Astrocyte (in vitro differentiated cells and primary cell): ENCODE results near the gene SREBF1. TPM values are rescaled to one million over a fixed set of nuclear protein-coding genes. Genes with fewer than 3 reads are reported as not detected.

Experiments
- DNase-seq: peaks from one replicate; pipeline ENCODE4 v3.0.0-alpha.2; 2010; ENCODE audit warnings: low read depth
- FAIRE-seq: peaks from 2 replicates; lab custom pipeline; 2011; peaks lifted over from hg19 to GRCh38; lab: Jason Lieb, UNC
- H2AFZ ChIP-seq: 2 replicates; pipeline ENCODE4 v1.6.0; 2012; ENCODE audit warnings: low read depth, low read length, inconsistent platforms
- H3K27ac ChIP-seq: 2 replicates; pipeline ENCODE4 v1.5.1; 2011; ENCODE audit warnings: low read depth, low read length, inconsistent platforms
- H3K27me3 ChIP-seq: 2 replicates; pipeline ENCODE4 v1.6.0; 2011; ENCODE audit warnings: low read length, inconsistent platforms; ENCODE audit not compliant: insufficient read depth
- H3K36me3 ChIP-seq: 2 replicates; pipeline ENCODE4 v1.5.1; 2011; ENCODE audit warnings: low read length, inconsistent platforms; ENCODE audit not compliant: insufficient read depth
- H3K4me1 ChIP-seq: 2 replicates; pipeline ENCODE4 v1.5.1; 2011; ENCODE audit warnings: low read length, inconsistent platforms; ENCODE audit not compliant: insufficient read depth
- H3K4me2 ChIP-seq: 2 replicates; pipeline ENCODE4 v1.6.0; 2012; ENCODE audit warnings: low read length, inconsistent platforms
- H3K4me3 ChIP-seq: 2 replicates; pipeline ENCODE4 v1.5.1; 2011; ENCODE audit warnings: low read depth, mild to moderate bottlenecking, low read length, inconsistent platforms; ENCODE audit not compliant: insufficient read depth
- H3K79me2 ChIP-seq: 2 replicates; pipeline ENCODE4 v1.6.0; 2012; ENCODE audit warnings: mild to moderate bottlenecking, low read length, inconsistent platforms; ENCODE audit not compliant: insufficient read depth
- H3K9ac ChIP-seq: 2 replicates; pipeline ENCODE4 v1.6.0; 2012; ENCODE audit warnings: mild to moderate bottlenecking, low read length, inconsistent platforms
- H3K9me3 ChIP-seq: 2 replicates; pipeline ENCODE4 v1.5.1; 2012; ENCODE audit warnings: low read depth, mild to moderate bottlenecking, low read length, inconsistent platforms; ENCODE audit not compliant: insufficient read depth
- H4K20me1 ChIP-seq: 2 replicates; pipeline ENCODE4 v1.6.0; 2012; ENCODE audit warnings: low read length, inconsistent platforms; ENCODE audit not compliant: insufficient read depth
- H3K27ac Mint-ChIP-seq: one replicate; pipeline ENCODE4 v1.8.0; 2021; ENCODE audit warnings: mild to moderate bottlenecking, mixed read lengths; ENCODE audit not compliant: unreplicated experiment
- H3K27me3 Mint-ChIP-seq: one replicate; pipeline ENCODE4 v1.8.0; 2021; ENCODE audit warnings: low read depth, mixed read lengths; ENCODE audit not compliant: unreplicated experiment
- H3K36me3 Mint-ChIP-seq: one replicate; pipeline ENCODE4 v1.8.0; 2021; ENCODE audit warnings: low read depth, mixed read lengths; ENCODE audit not compliant: unreplicated experiment
- H3K4me1 Mint-ChIP-seq: one replicate; pipeline ENCODE4 v1.8.0; 2021; ENCODE audit warnings: low read depth, mixed read lengths; ENCODE audit not compliant: unreplicated experiment
- H3K4me3 Mint-ChIP-seq: one replicate; pipeline ENCODE4 v1.8.0; 2021; ENCODE audit warnings: mild to moderate bottlenecking, moderate library complexity, mixed read lengths; ENCODE audit not compliant: unreplicated experiment
- H3K9me3 Mint-ChIP-seq: one replicate; pipeline ENCODE4 v1.8.0; 2021; ENCODE audit warnings: mild to moderate bottlenecking, mixed read lengths; ENCODE audit not compliant: unreplicated experiment
- EZH2 ChIP-seq: IDR thresholded peaks from 2 replicates; pipeline ENCODE4 v1.6.1; 2012; ENCODE audit warnings: mild to moderate bottlenecking, low read length, inconsistent platforms; ENCODE audit not compliant: insufficient read depth
- total RNA-seq: library from RNA; stranded (reverse); gene quantifications from 2 replicates; pipeline ENCODE4 v1.2.1, GENCODE V29; 2021
- TF ChIP-seq, protein P1 (sequence below): IDR thresholded peaks from 2 replicates; pipeline ENCODE4 v1.5.1; 2011; ENCODE audit warnings: low read depth, mild to moderate bottlenecking, inconsistent platforms, low read length, moderate library complexity; ENCODE audit not compliant: insufficient read depth

SREBF1 gene
- total RNA-seq, 1 donor from 2014 or later: 65.6 TPM

DNA sequence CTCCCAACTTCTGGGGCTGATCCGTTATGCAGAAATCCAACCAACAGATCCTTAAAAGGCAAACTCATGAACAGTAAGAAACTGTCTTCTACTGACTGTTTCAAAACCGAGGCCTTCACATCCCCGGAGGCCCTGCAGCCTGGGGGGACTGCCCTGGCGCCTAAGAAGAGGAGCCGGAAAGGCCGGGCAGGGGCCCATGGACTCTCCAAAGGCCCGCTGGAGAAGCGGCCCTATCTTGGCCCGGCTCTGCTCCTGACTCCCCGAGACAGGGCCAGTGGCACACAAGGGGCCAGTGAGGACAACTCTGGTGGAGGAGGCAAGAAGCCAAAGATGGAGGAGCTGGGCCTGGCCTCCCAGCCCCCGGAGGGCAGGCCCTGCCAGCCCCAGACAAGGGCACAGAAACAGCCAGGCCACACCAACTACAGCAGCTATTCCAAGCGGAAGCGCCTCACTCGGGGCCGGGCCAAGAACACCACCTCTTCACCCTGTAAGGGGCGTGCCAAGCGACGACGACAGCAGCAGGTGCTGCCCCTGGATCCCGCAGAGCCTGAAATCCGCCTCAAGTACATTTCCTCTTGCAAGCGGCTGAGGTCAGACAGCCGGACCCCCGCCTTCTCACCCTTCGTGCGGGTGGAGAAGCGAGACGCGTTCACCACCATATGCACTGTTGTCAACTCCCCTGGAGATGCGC is 39.5 kb downstream of the SREBF1 start:
- H3K79me2 ChIP-seq: no peaks in the 10 kb centered on the region
- Mint-ChIP-seq H3K36me3 (peaks cover 11% of the 10 kb centered on the region), H3K9me3 (no peaks in the 10 kb centered on the region), H3K27ac (no peak overlapping the region), H3K4me3 (no peak overlapping the region), H3K27me3 (no peaks in the 10 kb centered on the region), H3K4me1 (peaks cover 8% of the 10 kb centered on the region)
- peaks cover 10% of the 10 kb centered on the region for H3K4me1 ChIP-seq
- no peak for FAIRE-seq
- DNase-seq: no peak
- H3K9ac ChIP-seq: no peak overlapping the region
- H3K4me2 ChIP-seq: no peak overlapping the region
- H4K20me1 ChIP-seq: peaks cover 88% of the 10 kb centered on the region
- no peak overlapping the region for H3K27ac ChIP-seq
- H3K4me3 ChIP-seq: no peak overlapping the region
- no peaks in the 10 kb centered on the region for H3K27me3 ChIP-seq
- H2AFZ ChIP-seq: no peak overlapping the region
- H3K9me3 ChIP-seq: no peaks in the 10 kb centered on the region
- TF ChIP-seq, protein P1, sequence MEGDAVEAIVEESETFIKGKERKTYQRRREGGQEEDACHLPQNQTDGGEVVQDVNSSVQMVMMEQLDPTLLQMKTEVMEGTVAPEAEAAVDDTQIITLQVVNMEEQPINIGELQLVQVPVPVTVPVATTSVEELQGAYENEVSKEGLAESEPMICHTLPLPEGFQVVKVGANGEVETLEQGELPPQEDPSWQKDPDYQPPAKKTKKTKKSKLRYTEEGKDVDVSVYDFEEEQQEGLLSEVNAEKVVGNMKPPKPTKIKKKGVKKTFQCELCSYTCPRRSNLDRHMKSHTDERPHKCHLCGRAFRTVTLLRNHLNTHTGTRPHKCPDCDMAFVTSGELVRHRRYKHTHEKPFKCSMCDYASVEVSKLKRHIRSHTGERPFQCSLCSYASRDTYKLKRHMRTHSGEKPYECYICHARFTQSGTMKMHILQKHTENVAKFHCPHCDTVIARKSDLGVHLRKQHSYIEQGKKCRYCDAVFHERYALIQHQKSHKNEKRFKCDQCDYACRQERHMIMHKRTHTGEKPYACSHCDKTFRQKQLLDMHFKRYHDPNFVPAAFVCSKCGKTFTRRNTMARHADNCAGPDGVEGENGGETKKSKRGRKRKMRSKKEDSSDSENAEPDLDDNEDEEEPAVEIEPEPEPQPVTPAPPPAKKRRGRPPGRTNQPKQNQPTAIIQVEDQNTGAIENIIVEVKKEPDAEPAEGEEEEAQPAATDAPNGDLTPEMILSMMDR: no peak
- no peak for TF ChIP-seq EZH2
- H3K36me3 ChIP-seq: no peaks in the 10 kb centered on the region

DNA sequence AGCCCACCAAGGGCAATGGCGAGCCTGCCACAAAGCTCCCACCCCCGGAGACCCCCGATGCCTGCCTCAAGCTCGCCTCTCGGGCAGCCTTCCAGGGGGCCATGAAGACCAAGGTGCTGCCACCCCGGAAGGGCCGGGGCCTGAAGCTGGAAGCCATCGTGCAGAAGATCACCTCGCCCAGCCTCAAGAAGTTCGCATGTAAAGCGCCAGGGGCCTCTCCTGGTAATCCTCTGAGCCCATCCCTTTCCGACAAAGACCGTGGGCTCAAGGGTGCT is 40.1 kb downstream of the SREBF1 start:
- peaks cover 12% of the 10 kb centered on the region for H3K4me1 Mint-ChIP-seq
- H3K27ac Mint-ChIP-seq: no peak overlapping the region
- FAIRE-seq: no peak
- H3K36me3 ChIP-seq: no peaks in the 10 kb centered on the region
- H3K9me3 Mint-ChIP-seq: no peaks in the 10 kb centered on the region
- no peak overlapping the region for H3K27ac ChIP-seq
- no peaks in the 10 kb centered on the region for H3K9me3 ChIP-seq
- no peaks in the 10 kb centered on the region for H3K27me3 Mint-ChIP-seq
- no peak overlapping the region for H3K4me3 Mint-ChIP-seq
- H2AFZ ChIP-seq: no peak overlapping the region
- no peak overlapping the region for H3K4me3 ChIP-seq
- TF ChIP-seq, protein P1: no peak
- no peak for TF ChIP-seq EZH2
- peaks cover 5% of the 10 kb centered on the region for H3K79me2 ChIP-seq
- peaks cover 14% of the 10 kb centered on the region for H3K4me1 ChIP-seq
- no peaks in the 10 kb centered on the region for H3K27me3 ChIP-seq
- no peak for DNase-seq
- no peak overlapping the region for H3K9ac ChIP-seq
- H3K36me3 Mint-ChIP-seq: peaks cover 11% of the 10 kb centered on the region
- peaks cover 88% of the 10 kb centered on the region for H4K20me1 ChIP-seq
- H3K4me2 ChIP-seq: no peak overlapping the region

DNA sequence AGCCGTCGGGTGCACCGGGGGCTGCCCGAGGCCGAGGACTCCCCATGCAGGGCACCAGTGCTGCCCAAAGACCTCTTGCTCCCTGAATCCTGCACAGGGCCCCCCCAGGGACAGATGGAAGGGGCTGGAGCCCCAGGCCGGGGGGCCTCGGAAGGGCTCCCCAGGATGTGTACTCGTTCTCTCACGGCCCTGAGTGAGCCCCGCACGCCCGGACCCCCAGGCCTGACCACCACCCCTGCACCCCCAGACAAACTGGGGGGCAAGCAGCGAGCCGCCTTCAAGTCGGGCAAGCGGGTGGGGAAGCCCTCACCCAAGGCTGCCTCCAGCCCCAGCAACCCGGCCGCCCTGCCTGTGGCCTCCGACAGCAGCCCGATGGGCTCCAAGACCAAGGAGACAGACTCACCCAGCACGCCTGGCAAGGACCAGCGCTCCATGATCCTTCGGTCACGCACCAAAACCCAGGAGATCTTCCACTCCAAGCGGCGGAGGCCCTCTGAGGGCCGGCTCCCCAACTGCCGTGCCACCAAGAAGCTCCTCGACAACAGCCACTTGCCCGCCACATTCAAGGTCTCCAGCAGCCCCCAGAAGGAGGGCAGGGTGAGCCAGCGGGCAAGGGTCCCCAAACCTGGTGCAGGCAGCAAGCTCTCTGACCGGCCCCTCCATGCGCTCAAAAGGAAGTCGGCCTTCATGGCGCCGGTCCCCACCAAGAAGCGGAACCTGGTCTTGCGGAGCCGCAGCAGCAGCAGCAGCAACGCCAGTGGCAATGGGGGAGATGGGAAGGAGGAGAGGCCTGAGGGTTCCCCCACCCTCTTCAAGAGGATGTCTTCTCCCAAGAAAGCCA is 40.6 kb downstream of the SREBF1 start:
- Histone ChIP-seq H2AFZ (no peak overlapping the region), H4K20me1 (peaks cover 89% of the 10 kb centered on the region), H3K36me3 (no peaks in the 10 kb centered on the region)

More for the DNA sequence above, 40.6 kb downstream of the SREBF1 start:
- no peak overlapping the region for H3K27ac Mint-ChIP-seq
- peaks cover 12% of the 10 kb centered on the region for H3K4me1 Mint-ChIP-seq
- no peaks in the 10 kb centered on the region for H3K27me3 Mint-ChIP-seq
- H3K4me2 ChIP-seq: no peak overlapping the region
- FAIRE-seq (no peak), DNase-seq (no peak)
- H3K4me1 ChIP-seq: peaks cover 14% of the 10 kb centered on the region
- peaks cover 11% of the 10 kb centered on the region for H3K36me3 Mint-ChIP-seq
- H3K27ac ChIP-seq: no peak overlapping the region
- H3K27me3 ChIP-seq: no peaks in the 10 kb centered on the region
- peaks cover 10% of the 10 kb centered on the region for H3K79me2 ChIP-seq
- TF ChIP-seq EZH2: no peak
- TF ChIP-seq, protein P1: no peak
- H3K9me3 Mint-ChIP-seq: no peaks in the 10 kb centered on the region
- H3K4me3 ChIP-seq: no peak overlapping the region
- no peak overlapping the region for H3K9ac ChIP-seq
- no peaks in the 10 kb centered on the region for H3K9me3 ChIP-seq
- H3K4me3 Mint-ChIP-seq: no peak overlapping the region
